WI38 (cell line): Measurements from ENCODE around the gene HMHB1.

Source experiments
- H3K4me3 ChIP-seq: 2 replicates; pipeline ENCODE4 v1.5.1; 2011; ENCODE audit warnings: low read depth, mild to moderate bottlenecking, control low read depth, low read length
- CTCF ChIP-seq: IDR thresholded peaks from 2 replicates; pipeline ENCODE4 v1.5.1; 2012; ENCODE audit warnings: low read depth, mild to moderate bottlenecking, control low read depth, low read length

Gene HMHB1

GRCh38 chr5:143772621-143773020 is 39.3 kb upstream of the HMHB1 start:
- H3K4me3 ChIP-seq: no peak overlapping the region
- no peak for TF ChIP-seq CTCF

- H3K4me3 ChIP-seq: no peak overlapping the region
- no peak for TF ChIP-seq CTCF
Measured at GRCh38 chr5:143775258-143775657, 36.7 kb upstream of the HMHB1 start.

GRCh38 chr5:143776951-143777350 is 35.0 kb upstream of the HMHB1 start:
- TF ChIP-seq CTCF: no peak
- no peak overlapping the region for H3K4me3 ChIP-seq

GRCh38 chr5:143779506-143779905 is 32.5 kb upstream of the HMHB1 start:
- H3K4me3 ChIP-seq: no peak overlapping the region
- no peak for TF ChIP-seq CTCF

- TF ChIP-seq CTCF: no peak
- no peak overlapping the region for H3K4me3 ChIP-seq
Measured at GRCh38 chr5:143781993-143782520, 29.9 kb upstream of the HMHB1 start.

- no peak overlapping the region for H3K4me3 ChIP-seq
- no peak for TF ChIP-seq CTCF
Measured at GRCh38 chr5:143782588-143783386, 29.2 kb upstream of the HMHB1 start.

- TF ChIP-seq CTCF: no peak
- no peak overlapping the region for H3K4me3 ChIP-seq
Measured at GRCh38 chr5:143788401-143788800, 23.6 kb upstream of the HMHB1 start.
